HG03045 (cell line): ENCODE results near the gene LRRC73.
"Not testable (repeated sequence)": the region's sequence is repeated elsewhere in the genome, so short reads cannot be mapped to it uniquely, and the experiment has no call there.

Experiments used
- ATAC-seq: cut with Tn5 transposase; IDR thresholded peaks from one replicate; pipeline ENCODE4 v1.9.1; 2021; ENCODE audit warnings: mild to moderate bottlenecking, moderate library complexity; ENCODE audit not compliant: unreplicated experiment

Gene LRRC73

GRCh38 chr6:43467265-43467664 lies 42.9 kb downstream of the LRRC73 start:
- ATAC-seq, result not testable (repeated sequence)

- no peak for ATAC-seq
Measured at GRCh38 chr6:43465948-43466347, 44.2 kb downstream of the LRRC73 start.

GRCh38 chr6:43464337-43464736 lies 45.8 kb downstream of the LRRC73 start:
- no peak for ATAC-seq

- no peak for ATAC-seq
Measured at GRCh38 chr6:43461936-43462335, 48.2 kb downstream of the LRRC73 start.

GRCh38 chr6:43460032-43460431 lies 50.1 kb downstream of the LRRC73 start:
- no peak for ATAC-seq

GRCh38 chr6:43459535-43459934 lies 50.6 kb downstream of the LRRC73 start:
- no peak for ATAC-seq

- not testable (repeated sequence) for ATAC-seq
Measured at GRCh38 chr6:43458154-43458553, 52.0 kb downstream of the LRRC73 start.

GRCh38 chr6:43457643-43458042 lies 52.5 kb downstream of the LRRC73 start:
- no peak for ATAC-seq
